ENCODE results near the gene TRIM29.

The TRIM29 gene

GRCh38 chr11:120141768-120142423, 4.0 kb upstream of the TRIM29 start:
- Histone ChIP-seq H3K36me3 (ENCODE audit: control insufficient read depth, low read length) (no peaks in the 10 kb centered on the region), H3K4me2 (ENCODE audit: low read length) (no peak overlapping the region), H3K27ac (ENCODE audit: low read depth, low read length) (no peak overlapping the region), H3K9me3 (ENCODE audit: control insufficient read depth, insufficient read depth, low read length) (no peaks in the 10 kb centered on the region), H3K79me2 (ENCODE audit: control insufficient read depth, low read length) (no peaks in the 10 kb centered on the region), H3F3A (ENCODE audit: control insufficient read depth, insufficient read depth) (no peaks in the 10 kb centered on the region), H3K9me2 (replicated peaks; ENCODE audit: control insufficient read depth, low read length) (no peaks in the 10 kb centered on the region), H4K20me1 (ENCODE audit: control insufficient read depth, insufficient read depth, low read depth, low read length) (no peaks in the 10 kb centered on the region), H3K27me3 (ENCODE audit: control insufficient read depth, low read length) (peaks cover 16% of the 10 kb centered on the region), H3K4me1 (ENCODE audit: control insufficient read depth, low read length) (no peaks in the 10 kb centered on the region), H3K4me3 (ENCODE audit: low read length) (no peak overlapping the region)
- TF ChIP-seq EZH2phosphoT487 (IDR thresholded peaks at IDR 0.05; ENCODE audit: borderline replicate concordance, low read length): no peak
- TF ChIP-seq CTCF (IDR thresholded peaks at IDR 0.05; ENCODE audit: low read depth, low read length, poor library complexity, severe bottlenecking): no peak

- no peak overlapping the region for H3K27ac ChIP-seq (ENCODE audit: low read depth, low read length)
- H3K4me3 ChIP-seq (ENCODE audit: low read length): no peak overlapping the region
- H3K9me3 ChIP-seq (ENCODE audit: control insufficient read depth, insufficient read depth, low read length): no peaks in the 10 kb centered on the region
- TF ChIP-seq CTCF (IDR thresholded peaks at IDR 0.05; ENCODE audit: low read depth, low read length, poor library complexity, severe bottlenecking) (no peak), EZH2phosphoT487 (IDR thresholded peaks at IDR 0.05; ENCODE audit: borderline replicate concordance, low read length) (no peak)
- no peaks in the 10 kb centered on the region for H3K4me1 ChIP-seq (ENCODE audit: control insufficient read depth, low read length)
- no peaks in the 10 kb centered on the region for H3F3A ChIP-seq (ENCODE audit: control insufficient read depth, insufficient read depth)
- no peaks in the 10 kb centered on the region for H3K79me2 ChIP-seq (ENCODE audit: control insufficient read depth, low read length)
- no peaks in the 10 kb centered on the region for H3K9me2 ChIP-seq (replicated peaks; ENCODE audit: control insufficient read depth, low read length)
- H3K27me3 ChIP-seq (ENCODE audit: control insufficient read depth, low read length): peaks cover 16% of the 10 kb centered on the region
- H3K36me3 ChIP-seq (ENCODE audit: control insufficient read depth, low read length): no peaks in the 10 kb centered on the region
- H4K20me1 ChIP-seq (ENCODE audit: control insufficient read depth, insufficient read depth, low read depth, low read length): no peaks in the 10 kb centered on the region
- H3K4me2 ChIP-seq (ENCODE audit: low read length): no peak overlapping the region
Observed at GRCh38 chr11:120141113-120141767, 3.3 kb upstream of the TRIM29 start.

DNA sequence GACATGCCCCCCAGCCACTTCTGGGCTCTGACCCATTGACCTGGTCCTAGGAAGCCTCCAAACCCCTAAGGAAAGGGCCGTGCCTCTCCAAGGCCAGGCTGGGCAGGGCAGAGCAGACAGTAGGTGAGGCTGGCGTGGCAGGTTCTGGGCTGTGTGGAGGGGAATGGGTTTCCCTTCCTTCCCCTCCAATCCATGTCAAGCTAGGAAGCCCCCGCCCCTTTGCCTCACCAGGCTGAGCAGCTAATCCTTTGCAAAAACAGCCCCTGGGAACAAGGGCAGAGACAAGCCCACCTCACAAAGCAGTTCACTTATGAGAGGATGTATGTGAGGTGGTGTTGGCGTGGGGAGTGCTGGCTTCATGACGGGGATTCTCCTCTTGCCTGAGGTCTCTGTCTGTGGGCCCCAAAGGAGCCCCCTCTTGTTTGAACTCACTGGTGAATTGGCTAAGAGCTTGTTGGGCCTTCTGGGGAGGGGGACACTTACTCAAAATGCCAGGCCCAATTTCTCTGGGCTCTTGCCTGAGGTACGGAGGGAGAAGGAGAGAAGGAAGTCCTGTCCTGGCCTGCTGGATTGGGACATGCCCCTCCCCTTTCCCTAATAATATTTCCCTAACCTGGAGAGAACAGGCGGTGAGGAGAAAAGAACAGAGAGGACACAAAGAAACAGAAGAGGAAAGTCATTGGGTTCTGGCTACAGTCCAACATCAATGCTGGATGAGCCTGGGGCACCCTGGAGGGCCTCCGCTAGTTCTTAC, 1.6 kb upstream of the TRIM29 start:
- Histone ChIP-seq H3K36me3 (ENCODE audit: control insufficient read depth, low read length) (no peaks in the 10 kb centered on the region), H4K20me1 (ENCODE audit: control insufficient read depth, insufficient read depth, low read depth, low read length) (no peaks in the 10 kb centered on the region), H3K4me3 (ENCODE audit: low read length) (no peak overlapping the region), H3K4me1 (ENCODE audit: control insufficient read depth, low read length) (no peaks in the 10 kb centered on the region), H3K4me2 (ENCODE audit: low read length) (no peak overlapping the region), H3F3A (ENCODE audit: control insufficient read depth, insufficient read depth) (no peaks in the 10 kb centered on the region), H3K79me2 (ENCODE audit: control insufficient read depth, low read length) (no peaks in the 10 kb centered on the region), H3K9me3 (ENCODE audit: control insufficient read depth, insufficient read depth, low read length) (no peaks in the 10 kb centered on the region), H3K27ac (ENCODE audit: low read depth, low read length) (no peak overlapping the region), H3K27me3 (ENCODE audit: control insufficient read depth, low read length) (peaks cover 10% of the 10 kb centered on the region), H3K9me2 (replicated peaks; ENCODE audit: control insufficient read depth, low read length) (no peaks in the 10 kb centered on the region)
- TF ChIP-seq EZH2phosphoT487 (IDR thresholded peaks at IDR 0.05; ENCODE audit: borderline replicate concordance, low read length) (no peak), CTCF (IDR thresholded peaks at IDR 0.05; ENCODE audit: low read depth, low read length, poor library complexity, severe bottlenecking) (no peak)

All from DOHH2 (cell line).